ENCODE data around the gene GSN.

The GSN gene

DNA sequence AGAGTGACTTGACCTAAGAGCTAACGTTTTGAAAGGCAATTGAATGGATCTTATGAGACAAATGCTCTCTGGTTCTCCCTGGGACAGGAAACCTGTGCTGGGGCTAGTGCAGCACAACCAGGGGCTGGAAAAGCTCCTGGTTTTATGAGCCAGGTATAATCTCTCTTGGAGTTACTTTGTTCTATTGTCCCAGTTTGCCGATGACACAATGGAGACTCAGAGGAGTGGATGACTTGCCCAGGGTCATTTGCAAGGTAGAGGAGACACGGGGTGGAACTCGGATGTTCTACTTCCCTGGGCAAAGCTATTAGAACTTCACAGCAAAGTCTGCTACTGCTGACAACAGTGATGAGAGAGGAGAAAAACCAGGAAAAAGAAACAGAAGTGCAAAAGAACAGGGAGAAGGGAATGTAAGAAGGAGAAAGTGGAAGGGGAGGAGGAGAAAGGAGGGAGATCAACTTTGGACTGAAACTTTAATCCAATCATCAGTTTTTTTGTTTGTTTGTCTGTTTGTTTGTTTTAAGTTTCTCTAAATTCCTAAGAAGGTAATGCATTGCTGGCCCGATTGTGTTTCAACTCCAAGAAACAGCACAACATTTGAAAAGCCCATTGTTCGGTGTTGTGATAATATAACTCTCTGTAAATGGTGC, 7.4 kb upstream of the GSN start:
- DNase-seq (ENCODE audit: low read depth, low spot score), result no peak
- CTCF ChIA-PET, result interaction anchor here (1.0 to 4.4 kb wide), 10 partner anchors 8 to 59 kb away, joined by 3 to 22 read pairs (median 4); partner anchors contain the start of genes GSN and RAB14
- TF ChIP-seq, protein P1, sequence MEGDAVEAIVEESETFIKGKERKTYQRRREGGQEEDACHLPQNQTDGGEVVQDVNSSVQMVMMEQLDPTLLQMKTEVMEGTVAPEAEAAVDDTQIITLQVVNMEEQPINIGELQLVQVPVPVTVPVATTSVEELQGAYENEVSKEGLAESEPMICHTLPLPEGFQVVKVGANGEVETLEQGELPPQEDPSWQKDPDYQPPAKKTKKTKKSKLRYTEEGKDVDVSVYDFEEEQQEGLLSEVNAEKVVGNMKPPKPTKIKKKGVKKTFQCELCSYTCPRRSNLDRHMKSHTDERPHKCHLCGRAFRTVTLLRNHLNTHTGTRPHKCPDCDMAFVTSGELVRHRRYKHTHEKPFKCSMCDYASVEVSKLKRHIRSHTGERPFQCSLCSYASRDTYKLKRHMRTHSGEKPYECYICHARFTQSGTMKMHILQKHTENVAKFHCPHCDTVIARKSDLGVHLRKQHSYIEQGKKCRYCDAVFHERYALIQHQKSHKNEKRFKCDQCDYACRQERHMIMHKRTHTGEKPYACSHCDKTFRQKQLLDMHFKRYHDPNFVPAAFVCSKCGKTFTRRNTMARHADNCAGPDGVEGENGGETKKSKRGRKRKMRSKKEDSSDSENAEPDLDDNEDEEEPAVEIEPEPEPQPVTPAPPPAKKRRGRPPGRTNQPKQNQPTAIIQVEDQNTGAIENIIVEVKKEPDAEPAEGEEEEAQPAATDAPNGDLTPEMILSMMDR (IDR thresholded peaks at IDR 0.05; ENCODE audit: insufficient read depth, low read length, missing control alignments), result no peak
- POLR2A ChIA-PET, result interaction anchor here (1.6 to 2.5 kb wide), 2 partner anchors 8 to 13 kb away, joined by 4 to 15 read pairs; partner anchors contain the start of gene GSN
- no peak overlapping the region for H3K4me3 ChIP-seq (ENCODE audit: low read depth, low read length)

DNA sequence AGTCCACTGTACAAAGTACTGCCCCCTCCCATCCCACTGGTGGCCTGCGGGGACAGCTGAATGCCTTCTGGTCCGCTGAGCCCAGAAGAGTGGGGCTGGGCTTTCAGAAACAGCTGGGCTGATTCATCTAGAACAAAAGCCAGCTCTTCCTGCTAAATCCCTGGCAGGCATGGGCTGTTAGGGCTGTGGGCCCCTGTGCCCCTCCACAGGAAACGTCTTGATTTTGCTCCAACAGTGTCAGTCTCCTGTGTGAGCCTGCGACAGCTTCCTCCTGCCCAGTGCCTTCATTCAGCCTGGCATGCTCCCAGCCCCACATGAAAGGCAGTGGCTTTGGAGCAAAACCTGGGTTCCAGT, 6.9 kb upstream of the GSN start:
- H3K4me3 ChIP-seq (ENCODE audit: low read depth, low read length), result no peak overlapping the region
- no peak for DNase-seq (ENCODE audit: low read depth, low spot score)
- ChIA-PET CTCF (interaction anchor here (1.0 to 4.4 kb wide), 7 partner anchors 10 to 59 kb away, joined by 3 to 22 read pairs (median 4); partner anchors contain the start of gene RAB14), POLR2A (interaction anchor here (0.9 to 2.5 kb wide), 3 partner anchors 7 to 16 kb away, joined by 4 to 15 read pairs (median 4); partner anchors contain the start of gene GSN)
- TF ChIP-seq, protein P1 (IDR thresholded peaks at IDR 0.05; ENCODE audit: insufficient read depth, low read length, missing control alignments), result no peak

DNA sequence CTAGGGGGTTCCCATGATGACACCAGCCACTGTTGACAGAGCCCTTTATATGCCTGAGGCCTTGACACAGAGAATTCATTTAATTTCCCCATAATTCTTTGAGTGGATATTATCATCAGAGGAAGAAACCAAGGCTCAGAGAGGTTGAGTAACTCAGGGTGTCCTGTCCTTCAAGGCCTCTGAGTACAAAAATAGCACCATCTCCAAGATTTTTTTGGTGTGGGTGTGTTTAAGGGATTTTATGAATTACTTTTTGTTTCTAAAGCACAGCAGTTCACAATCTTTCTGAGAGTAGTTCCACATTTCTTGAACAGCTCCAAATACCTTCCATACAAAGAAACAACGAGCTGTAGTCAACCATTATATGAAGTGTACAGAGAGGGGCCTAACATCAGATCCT, 6.2 kb upstream of the GSN start:
- DNase-seq (ENCODE audit: low read depth, low spot score), result no peak
- POLR2A ChIA-PET, result interaction anchor here (0.9 to 1.6 kb wide), 2 partner anchors 14 to 16 kb away, joined by 4 read pairs; no protein-coding TSS in a partner anchor
- TF ChIP-seq, protein P1 (IDR thresholded peaks at IDR 0.05; ENCODE audit: insufficient read depth, low read length, missing control alignments), result no peak
- no peak overlapping the region for H3K4me3 ChIP-seq (ENCODE audit: low read depth, low read length)
- CTCF ChIA-PET, result interaction anchor here (1.0 to 4.4 kb wide), 8 partner anchors 9 to 92 kb away, joined by 3 to 22 read pairs (median 4); partner anchors contain the start of gene RAB14

DNA sequence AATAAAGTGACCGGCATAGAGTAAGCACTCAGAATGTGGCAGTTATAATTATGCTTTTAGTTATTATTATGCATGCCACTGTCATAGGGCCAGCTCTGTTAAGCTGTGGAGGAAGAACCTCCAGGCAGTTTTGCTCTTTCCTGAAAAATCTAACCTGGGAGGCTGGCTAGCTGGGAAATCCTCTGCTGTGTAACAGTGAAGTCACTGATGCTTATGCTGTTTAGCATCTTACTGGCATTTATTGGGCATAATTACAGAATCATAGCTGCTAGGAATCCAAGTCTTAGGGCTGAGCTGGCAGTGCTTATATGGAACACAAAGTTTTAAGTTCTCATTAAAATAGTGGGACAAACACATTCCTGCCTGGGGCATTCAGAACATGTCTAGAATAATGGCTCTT, 5.5 kb upstream of the GSN start:
- H3K4me3 ChIP-seq (ENCODE audit: low read depth, low read length), result no peak overlapping the region
- POLR2A ChIA-PET, result interaction anchor here (0.7 kb wide), 1 partner anchor 10 kb away, joined by 4 read pairs; no protein-coding TSS in a partner anchor
- DNase-seq (ENCODE audit: low read depth, low spot score), result no peak
- CTCF ChIA-PET, result interaction anchor here (0.7 to 4.4 kb wide), 7 partner anchors 16 to 91 kb away, joined by 3 to 22 read pairs (median 4); no protein-coding TSS in a partner anchor
- TF ChIP-seq, protein P1 (IDR thresholded peaks at IDR 0.05; ENCODE audit: insufficient read depth, low read length, missing control alignments), result no peak

DNA sequence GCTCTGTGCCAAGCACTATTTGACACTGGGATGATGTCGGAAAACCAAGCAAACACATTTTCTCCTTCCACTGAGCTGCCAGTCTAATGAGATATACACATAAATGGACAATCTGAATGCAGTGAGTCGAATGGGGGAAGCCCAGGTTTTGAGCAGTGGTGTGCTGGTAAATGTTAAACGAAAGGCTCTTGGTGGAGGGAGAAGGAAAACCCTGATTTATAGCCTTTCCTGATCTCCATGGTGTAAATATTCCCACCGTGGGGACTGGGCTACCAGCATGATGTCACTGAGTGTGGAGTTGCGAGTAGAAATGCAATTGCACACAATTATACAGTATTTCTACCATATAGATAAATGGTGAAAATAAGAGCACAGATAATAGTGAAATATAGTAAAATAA, 5.0 kb upstream of the GSN start:
- TF ChIP-seq, protein P1 (IDR thresholded peaks at IDR 0.05; ENCODE audit: insufficient read depth, low read length, missing control alignments), result no peak
- no peak for DNase-seq (ENCODE audit: low read depth, low spot score)
- CTCF ChIA-PET, result interaction anchor here (0.7 to 4.4 kb wide), 6 partner anchors 16 to 50 kb away, joined by 3 to 22 read pairs (median 4); no protein-coding TSS in a partner anchor

DNA sequence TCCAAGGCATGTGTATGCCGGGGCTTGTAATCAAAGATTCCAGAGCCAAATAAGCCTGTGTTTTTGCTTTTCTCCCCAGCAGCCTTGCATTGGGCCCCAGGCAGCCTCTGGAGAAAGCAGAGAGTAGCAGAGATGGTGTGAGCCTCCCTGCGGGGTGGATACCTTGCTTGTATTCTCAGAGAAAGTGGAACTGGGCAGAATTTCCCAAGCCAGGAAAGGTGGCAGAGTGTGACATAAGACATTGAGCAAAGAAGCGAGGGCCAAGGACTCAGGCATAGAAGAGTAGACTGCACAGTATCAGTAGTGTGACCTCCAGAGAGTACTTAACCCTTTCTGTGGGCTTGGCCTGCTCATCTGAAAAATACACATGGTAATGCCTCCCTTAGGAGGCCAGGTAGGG, 1.6 kb upstream of the GSN start:
- no peak for DNase-seq (ENCODE audit: low read depth, low spot score)
- CTCF ChIA-PET, result interaction anchor here (3.2 to 9.1 kb wide), 2 partner anchors 20 to 53 kb away, joined by 12 to 55 read pairs; no protein-coding TSS in a partner anchor
- POLR2A ChIA-PET, result no interaction called here
- H3K4me3 ChIP-seq (ENCODE audit: low read depth, low read length), result no peak overlapping the region
- TF ChIP-seq, protein P1 (IDR thresholded peaks at IDR 0.05; ENCODE audit: insufficient read depth, low read length, missing control alignments), result no peak

More for the DNA sequence above, 5.0 kb upstream of the GSN start:
- POLR2A ChIA-PET, result interaction anchor here (0.7 kb wide), 1 partner anchor 9 kb away, joined by 4 read pairs; no protein-coding TSS in a partner anchor
- H3K4me3 ChIP-seq (ENCODE audit: low read depth, low read length), result no peak overlapping the region
